HG03097 (cell line): Measurements from ENCODE around the gene OR6V1.

Experiments used
- ATAC-seq: cut with Tn5 transposase; IDR thresholded peaks from one replicate; pipeline ENCODE4 v1.9.1; 2021; ENCODE audit not compliant: unreplicated experiment, low FRiP score

OR6V1 gene

GRCh38 chr7:143052041-143052440, at the start of gene OR6V1:
Gene OR6V1, plus strand, starts transcription at chr7:143052341. Its CDS starts 0 bp downstream, at chr7:143052341.
- no peak for ATAC-seq

- no peak for ATAC-seq
Observed at GRCh38 chr7:143002898-143003297, 49.2 kb upstream of the OR6V1 start.

- no peak for ATAC-seq
Observed at GRCh38 chr7:143003393-143004051, 48.6 kb upstream of the OR6V1 start.

GRCh38 chr7:143005632-143006260, 46.4 kb upstream of the OR6V1 start:
- ATAC-seq: no peak

GRCh38 chr7:143008007-143008901, 43.9 kb upstream of the OR6V1 start:
- no peak for ATAC-seq

- ATAC-seq: no peak
Observed at GRCh38 chr7:143012001-143012400, 40.1 kb upstream of the OR6V1 start.

- no peak for ATAC-seq
Observed at GRCh38 chr7:143012409-143012808, 39.7 kb upstream of the OR6V1 start.

- ATAC-seq: no peak
Observed at GRCh38 chr7:143013473-143013872, 38.7 kb upstream of the OR6V1 start.

GRCh38 chr7:143013893-143014292, 38.2 kb upstream of the OR6V1 start:
- ATAC-seq: no peak

- peak; percentile 59 for ATAC-seq
Observed at GRCh38 chr7:143015084-143015483, 37.1 kb upstream of the OR6V1 start.

- ATAC-seq: no peak
Observed at GRCh38 chr7:143015926-143016490, 36.1 kb upstream of the OR6V1 start.

- no peak for ATAC-seq
Observed at GRCh38 chr7:143016996-143017395, 35.1 kb upstream of the OR6V1 start.

GRCh38 chr7:143018931-143019330, 33.2 kb upstream of the OR6V1 start:
- no peak for ATAC-seq

GRCh38 chr7:143023047-143023446, 29.1 kb upstream of the OR6V1 start:
- no peak for ATAC-seq

GRCh38 chr7:143025371-143025770, 26.8 kb upstream of the OR6V1 start:
- no peak for ATAC-seq

- no peak for ATAC-seq
Observed at GRCh38 chr7:143027032-143027431, 25.1 kb upstream of the OR6V1 start, which contains the start of gene OR9A2. Gene OR9A2, minus strand, starts transcription at chr7:143027132. Its CDS starts 0 bp downstream, at chr7:143027132.

GRCh38 chr7:143027683-143028082, 24.5 kb upstream of the OR6V1 start:
- no peak for ATAC-seq

GRCh38 chr7:143038635-143039034, 13.5 kb upstream of the OR6V1 start:
- ATAC-seq: no peak

- no peak for ATAC-seq
Observed at GRCh38 chr7:143040209-143040715, 11.9 kb upstream of the OR6V1 start.

GRCh38 chr7:143041346-143041745, 10.8 kb upstream of the OR6V1 start:
- ATAC-seq: no peak
